ENCODE measurements around the gene AUTS2.

DNA sequence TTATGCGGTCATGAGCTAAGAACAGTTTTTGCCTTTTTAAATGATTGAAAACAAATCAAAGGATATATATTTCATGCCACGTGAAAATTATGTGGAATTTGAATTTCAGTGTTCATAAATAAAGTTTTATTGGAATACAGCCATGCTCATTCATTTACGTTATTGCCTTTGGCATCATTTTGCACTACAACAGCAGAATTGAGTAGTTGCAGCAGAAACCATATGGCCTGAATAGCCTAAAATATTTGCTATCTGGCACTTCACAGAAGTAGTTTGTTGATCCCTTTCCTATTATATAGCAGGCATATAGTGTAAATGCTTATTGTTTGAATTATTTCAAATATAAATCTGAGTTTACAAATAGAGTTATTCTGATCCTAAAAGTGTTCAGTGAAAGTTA is 59.7 kb downstream of the AUTS2 start:
- TF ChIP-seq, protein P1, sequence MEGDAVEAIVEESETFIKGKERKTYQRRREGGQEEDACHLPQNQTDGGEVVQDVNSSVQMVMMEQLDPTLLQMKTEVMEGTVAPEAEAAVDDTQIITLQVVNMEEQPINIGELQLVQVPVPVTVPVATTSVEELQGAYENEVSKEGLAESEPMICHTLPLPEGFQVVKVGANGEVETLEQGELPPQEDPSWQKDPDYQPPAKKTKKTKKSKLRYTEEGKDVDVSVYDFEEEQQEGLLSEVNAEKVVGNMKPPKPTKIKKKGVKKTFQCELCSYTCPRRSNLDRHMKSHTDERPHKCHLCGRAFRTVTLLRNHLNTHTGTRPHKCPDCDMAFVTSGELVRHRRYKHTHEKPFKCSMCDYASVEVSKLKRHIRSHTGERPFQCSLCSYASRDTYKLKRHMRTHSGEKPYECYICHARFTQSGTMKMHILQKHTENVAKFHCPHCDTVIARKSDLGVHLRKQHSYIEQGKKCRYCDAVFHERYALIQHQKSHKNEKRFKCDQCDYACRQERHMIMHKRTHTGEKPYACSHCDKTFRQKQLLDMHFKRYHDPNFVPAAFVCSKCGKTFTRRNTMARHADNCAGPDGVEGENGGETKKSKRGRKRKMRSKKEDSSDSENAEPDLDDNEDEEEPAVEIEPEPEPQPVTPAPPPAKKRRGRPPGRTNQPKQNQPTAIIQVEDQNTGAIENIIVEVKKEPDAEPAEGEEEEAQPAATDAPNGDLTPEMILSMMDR (conservative IDR thresholded peaks at IDR 0.05; ENCODE audit: low read length): no peak
- TF ChIP-seq EZH2phosphoT487 (IDR thresholded peaks at IDR 0.05; ENCODE audit: borderline replicate concordance): no peak
